ENCODE measurements around the gene NBAS.
A peak's percentile ranks its signal among the peaks of the same experiment; 100 is the strongest.

NBAS gene

GRCh38 chr2:15372019-15372418 lies 189.1 kb downstream of the NBAS start:
- H3K4me3 ChIP-seq (ENCODE audit: low read length): no peak overlapping the region
- TF ChIP-seq CTCF (conservative IDR thresholded peaks at IDR 0.05; ENCODE audit: low read length): no peak
- DNase-seq (ENCODE audit: low read depth): no peak

- no peak overlapping the region for H3K4me3 ChIP-seq (ENCODE audit: low read length)
- no peak for TF ChIP-seq CTCF (conservative IDR thresholded peaks at IDR 0.05; ENCODE audit: low read length)
- no peak for DNase-seq (ENCODE audit: low read depth)
These were observed 192.0 kb downstream of the NBAS start for GRCh38 chr2:15369129-15369528.

- no peak for TF ChIP-seq CTCF (conservative IDR thresholded peaks at IDR 0.05; ENCODE audit: low read length)
- DNase-seq (ENCODE audit: low read depth): no peak
These were observed 193.4 kb downstream of the NBAS start for GRCh38 chr2:15367715-15368114.

GRCh38 chr2:15367205-15367604 lies 193.9 kb downstream of the NBAS start:
- no peak for TF ChIP-seq CTCF (conservative IDR thresholded peaks at IDR 0.05; ENCODE audit: low read length)
- no peak for DNase-seq (ENCODE audit: low read depth)
- no peak overlapping the region for H3K4me3 ChIP-seq (ENCODE audit: low read length)

More at GRCh38 chr2:15367715-15368114, 193.4 kb downstream of the NBAS start:
- H3K4me3 ChIP-seq (ENCODE audit: low read length): no peak overlapping the region

GRCh38 chr2:15365411-15365810 lies 195.7 kb downstream of the NBAS start:
- no peak overlapping the region for H3K4me3 ChIP-seq (ENCODE audit: low read length)
- peak; percentile 1 for DNase-seq (ENCODE audit: low read depth)
- TF ChIP-seq CTCF (conservative IDR thresholded peaks at IDR 0.05; ENCODE audit: low read length): no peak

GRCh38 chr2:15364561-15364960 lies 196.6 kb downstream of the NBAS start:
- H3K4me3 ChIP-seq (ENCODE audit: low read length): no peak overlapping the region
- TF ChIP-seq CTCF (conservative IDR thresholded peaks at IDR 0.05; ENCODE audit: low read length): no peak
- DNase-seq (ENCODE audit: low read depth): peak; percentile 36

- no peak for TF ChIP-seq CTCF (conservative IDR thresholded peaks at IDR 0.05; ENCODE audit: low read length)
- H3K4me3 ChIP-seq (ENCODE audit: low read length): no peak overlapping the region
- DNase-seq (ENCODE audit: low read depth): no peak
These were observed 197.4 kb downstream of the NBAS start for GRCh38 chr2:15363734-15364133.
